Measurements from ENCODE around the gene CREB5. TPM values are rescaled to one million over a fixed set of nuclear protein-coding genes. Genes with fewer than 3 reads are reported as not detected.

Gene CREB5, protein sequence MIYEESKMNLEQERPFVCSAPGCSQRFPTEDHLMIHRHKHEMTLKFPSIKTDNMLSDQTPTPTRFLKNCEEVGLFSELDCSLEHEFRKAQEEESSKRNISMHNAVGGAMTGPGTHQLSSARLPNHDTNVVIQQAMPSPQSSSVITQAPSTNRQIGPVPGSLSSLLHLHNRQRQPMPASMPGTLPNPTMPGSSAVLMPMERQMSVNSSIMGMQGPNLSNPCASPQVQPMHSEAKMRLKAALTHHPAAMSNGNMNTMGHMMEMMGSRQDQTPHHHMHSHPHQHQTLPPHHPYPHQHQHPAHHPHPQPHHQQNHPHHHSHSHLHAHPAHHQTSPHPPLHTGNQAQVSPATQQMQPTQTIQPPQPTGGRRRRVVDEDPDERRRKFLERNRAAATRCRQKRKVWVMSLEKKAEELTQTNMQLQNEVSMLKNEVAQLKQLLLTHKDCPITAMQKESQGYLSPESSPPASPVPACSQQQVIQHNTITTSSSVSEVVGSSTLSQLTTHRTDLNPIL
- total RNA-seq, result 10 to 100 TPM; 17.3 to 19.7 (median 18.0) TPM

DNA sequence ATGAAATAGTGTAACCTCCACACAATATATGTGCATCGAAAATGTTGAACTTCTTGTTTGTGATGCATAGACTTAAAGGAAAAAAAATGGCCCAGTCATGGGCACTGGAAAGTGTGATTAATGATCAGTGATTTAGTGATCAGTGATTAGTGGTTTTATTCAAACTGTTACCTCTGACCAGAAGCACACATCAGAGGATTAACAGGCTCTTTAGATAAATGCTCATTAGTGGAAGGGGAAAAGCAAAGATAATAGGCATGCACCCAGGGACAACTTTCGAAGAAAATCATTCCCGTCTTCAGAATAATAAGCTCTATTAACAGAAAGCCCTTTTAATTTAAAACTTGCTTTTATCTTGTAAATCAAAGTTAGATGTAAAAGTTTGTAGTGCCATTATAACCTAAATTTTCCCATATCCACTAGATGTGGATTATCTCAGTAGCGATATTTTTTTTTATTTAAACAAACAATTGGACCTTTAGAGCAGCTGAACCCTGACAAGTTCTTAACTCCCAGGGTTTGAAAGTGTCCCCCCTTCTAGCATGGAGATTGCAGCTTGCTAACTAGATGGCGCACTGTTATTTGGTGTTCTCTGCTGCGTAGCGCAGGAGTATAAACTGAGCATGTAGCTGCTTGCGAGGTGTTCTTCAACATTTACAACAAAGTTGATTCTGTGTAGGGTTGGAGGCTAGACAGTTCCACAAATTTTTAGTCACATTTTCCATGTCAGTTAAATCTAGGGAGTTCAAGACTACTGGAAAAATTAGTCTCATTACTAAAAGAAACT lies at the start of gene CREB5:
Gene CREB5, plus strand, starts transcription at position 643 of the 787 bp plus-strand sequence. CDS start 397 bp downstream, outside the sequence.
- Histone ChIP-seq H3K27ac (no peak within 1 kb of the TSS), H3K36me3 (no peaks in the 10 kb centered on the region), H3K4me1 (peaks cover 0 to 3% of the 10 kb centered on the region in 2 donors), H3K4me3 (peak within 1 kb of the TSS; percentile 60 to 81 (median 77)), H3K27me3 (peaks cover 0 to 27% of the 10 kb centered on the region in 2 donors), H3K9me3 (no peaks in the 10 kb centered on the region)
- no peak for DNase-seq (ENCODE audit: low spot score in 2 of 2)
- intact Hi-C loops (cut with DNase I; ENCODE audit: low total_unique reads), result no loop called here
- TF ChIP-seq, protein P1, sequence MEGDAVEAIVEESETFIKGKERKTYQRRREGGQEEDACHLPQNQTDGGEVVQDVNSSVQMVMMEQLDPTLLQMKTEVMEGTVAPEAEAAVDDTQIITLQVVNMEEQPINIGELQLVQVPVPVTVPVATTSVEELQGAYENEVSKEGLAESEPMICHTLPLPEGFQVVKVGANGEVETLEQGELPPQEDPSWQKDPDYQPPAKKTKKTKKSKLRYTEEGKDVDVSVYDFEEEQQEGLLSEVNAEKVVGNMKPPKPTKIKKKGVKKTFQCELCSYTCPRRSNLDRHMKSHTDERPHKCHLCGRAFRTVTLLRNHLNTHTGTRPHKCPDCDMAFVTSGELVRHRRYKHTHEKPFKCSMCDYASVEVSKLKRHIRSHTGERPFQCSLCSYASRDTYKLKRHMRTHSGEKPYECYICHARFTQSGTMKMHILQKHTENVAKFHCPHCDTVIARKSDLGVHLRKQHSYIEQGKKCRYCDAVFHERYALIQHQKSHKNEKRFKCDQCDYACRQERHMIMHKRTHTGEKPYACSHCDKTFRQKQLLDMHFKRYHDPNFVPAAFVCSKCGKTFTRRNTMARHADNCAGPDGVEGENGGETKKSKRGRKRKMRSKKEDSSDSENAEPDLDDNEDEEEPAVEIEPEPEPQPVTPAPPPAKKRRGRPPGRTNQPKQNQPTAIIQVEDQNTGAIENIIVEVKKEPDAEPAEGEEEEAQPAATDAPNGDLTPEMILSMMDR (IDR thresholded peaks at IDR 0.05), result no peak
- TF ChIP-seq POLR2A (IDR thresholded peaks at IDR 0.05), result no peak
- no peak for TF ChIP-seq POLR2AphosphoS5 (IDR thresholded peaks at IDR 0.05)

DNA sequence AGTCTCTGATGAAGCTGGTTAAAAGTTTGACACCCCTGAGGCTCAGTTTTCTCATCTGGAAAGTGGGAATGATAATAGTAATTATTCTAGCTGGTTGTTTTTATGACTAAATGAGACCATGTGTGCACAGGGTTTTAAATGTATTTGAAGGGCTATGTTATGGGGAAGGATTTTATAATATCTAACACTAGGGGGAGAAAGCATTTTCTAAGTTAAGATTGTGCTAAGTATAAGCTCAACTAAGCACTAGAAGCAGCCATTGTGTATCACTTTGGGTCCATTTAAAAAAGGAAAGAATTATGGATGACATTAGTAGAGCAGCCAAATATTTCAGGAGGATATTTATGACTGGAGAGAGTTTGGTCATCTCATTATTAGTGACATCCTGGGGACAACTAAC lies 49.5 kb upstream of the CREB5 start:
- Histone ChIP-seq H3K4me3 (no peak overlapping the region), H3K9me3 (no peaks in the 10 kb centered on the region), H3K36me3 (no peaks in the 10 kb centered on the region), H3K27me3 (no peaks in the 10 kb centered on the region), H3K4me1 (no peaks in the 10 kb centered on the region), H3K27ac (no peak overlapping the region)
- intact Hi-C loops (cut with DNase I; ENCODE audit: low total_unique reads), result no loop called here
- DNase-seq (ENCODE audit: low spot score in 2 of 2), result no peak
- TF ChIP-seq, protein P1 (IDR thresholded peaks at IDR 0.05), result no peak
- TF ChIP-seq POLR2A (IDR thresholded peaks at IDR 0.05) (no peak), POLR2AphosphoS5 (IDR thresholded peaks at IDR 0.05) (no peak)

DNA sequence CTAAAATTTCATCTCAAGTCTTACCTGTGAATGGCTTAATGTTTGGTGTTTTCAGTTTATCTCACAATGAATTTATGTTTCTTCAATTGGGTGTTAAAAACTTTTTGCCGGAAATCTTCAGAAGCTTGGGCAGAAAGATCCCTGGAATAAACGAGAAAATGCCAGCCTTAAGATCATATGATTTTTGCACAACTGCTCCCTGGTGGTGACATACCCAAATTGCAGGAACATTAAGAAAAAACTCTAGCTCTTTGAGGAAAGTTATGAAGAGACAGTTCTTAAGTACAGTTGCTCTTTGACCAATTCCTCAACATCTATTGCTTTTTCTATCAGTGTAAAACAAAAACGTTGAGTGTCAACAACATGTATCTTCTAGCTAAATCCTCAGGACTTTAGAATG lies 48.2 kb upstream of the CREB5 start:
- Histone ChIP-seq H3K27me3 (no peaks in the 10 kb centered on the region), H3K36me3 (no peaks in the 10 kb centered on the region), H3K4me1 (no peaks in the 10 kb centered on the region), H3K4me3 (no peak overlapping the region), H3K27ac (no peak overlapping the region), H3K9me3 (no peaks in the 10 kb centered on the region)
- TF ChIP-seq, protein P1 (IDR thresholded peaks at IDR 0.05), result no peak
- no peak for TF ChIP-seq POLR2A (IDR thresholded peaks at IDR 0.05)
- no peak for TF ChIP-seq POLR2AphosphoS5 (IDR thresholded peaks at IDR 0.05)
- no peak for DNase-seq (ENCODE audit: low spot score in 2 of 2)
- intact Hi-C loops (cut with DNase I; ENCODE audit: low total_unique reads), result no loop called here

DNA sequence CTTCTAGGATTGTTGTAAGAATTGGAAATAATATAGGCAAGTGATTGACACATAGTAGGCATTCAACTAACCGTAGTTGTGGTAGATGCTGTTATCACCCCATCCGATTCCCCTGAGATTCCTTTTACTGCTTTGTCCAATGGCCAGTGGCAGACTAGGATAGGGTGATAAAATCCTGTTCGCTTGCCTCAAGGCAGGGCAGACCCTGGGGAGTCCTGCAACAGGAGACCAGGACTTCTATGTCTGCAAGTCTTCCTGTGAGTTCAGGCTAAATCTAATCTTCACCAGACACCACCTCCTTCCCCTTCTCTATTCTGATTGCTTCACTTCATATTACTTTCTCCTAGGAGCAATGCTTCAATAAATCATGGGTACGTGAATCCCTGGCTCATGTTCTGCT lies 42.8 kb upstream of the CREB5 start:
- H3K4me3 ChIP-seq, result no peak overlapping the region
- DNase-seq (ENCODE audit: low spot score in 2 of 2), result no peak
- H3K9me3 ChIP-seq, result no peaks in the 10 kb centered on the region
- H3K27ac ChIP-seq, result no peak overlapping the region
- no peaks in the 10 kb centered on the region for H3K4me1 ChIP-seq
- TF ChIP-seq POLR2A (IDR thresholded peaks at IDR 0.05), result no peak
- TF ChIP-seq POLR2AphosphoS5 (IDR thresholded peaks at IDR 0.05), result no peak
- TF ChIP-seq, protein P1 (IDR thresholded peaks at IDR 0.05), result no peak
- H3K36me3 ChIP-seq, result no peaks in the 10 kb centered on the region
- no peaks in the 10 kb centered on the region for H3K27me3 ChIP-seq
- intact Hi-C loops (cut with DNase I; ENCODE audit: low total_unique reads), result no loop called here

DNA sequence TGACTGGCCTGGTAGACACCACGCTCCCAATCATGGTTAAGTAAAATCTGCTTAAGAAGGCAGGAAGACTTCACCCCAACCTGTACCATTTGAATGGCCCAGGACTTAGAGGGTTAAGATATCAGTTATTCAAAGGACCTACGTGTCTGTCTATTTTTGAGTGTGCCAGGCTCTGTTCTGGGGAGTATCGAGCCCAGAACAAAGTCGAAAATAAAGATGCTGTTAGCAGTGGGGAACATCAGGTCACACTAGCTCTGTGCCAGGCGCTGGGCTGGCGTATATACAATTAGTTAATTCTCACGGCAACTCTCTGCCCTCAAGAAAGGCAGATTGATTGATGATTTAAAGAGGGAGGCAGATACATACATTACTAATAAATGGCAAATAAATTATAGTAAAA lies 40.5 kb upstream of the CREB5 start:
- Histone ChIP-seq H3K27ac (no peak overlapping the region), H3K36me3 (no peaks in the 10 kb centered on the region), H3K4me3 (no peak overlapping the region), H3K4me1 (no peaks in the 10 kb centered on the region), H3K9me3 (no peaks in the 10 kb centered on the region), H3K27me3 (no peaks in the 10 kb centered on the region)
- TF ChIP-seq POLR2A (IDR thresholded peaks at IDR 0.05), result no peak
- no peak for DNase-seq (ENCODE audit: low spot score in 2 of 2)
- intact Hi-C loops (cut with DNase I; ENCODE audit: low total_unique reads), result no loop called here

Data from breast epithelium (tissue), 4 donors.